ENCODE measurements around the gene SLC8B1. TPM values are rescaled to one million over a fixed set of nuclear protein-coding genes. Genes with fewer than 3 reads are reported as not detected.
A peak's percentile ranks its signal among the peaks of the same experiment; 100 is the strongest.

The SLC8B1 gene
- polyA plus RNA-seq, 2 of the 4 experiments (the other 2 are of a cell fraction): 11.0 to 11.3 TPM

- no peak for TF ChIP-seq ZC3H11A (IDR thresholded peaks at IDR 0.05)
Measured at GRCh38 chr12:113333877-113334785, 778 bp downstream of the SLC8B1 start (continued).

DNA sequence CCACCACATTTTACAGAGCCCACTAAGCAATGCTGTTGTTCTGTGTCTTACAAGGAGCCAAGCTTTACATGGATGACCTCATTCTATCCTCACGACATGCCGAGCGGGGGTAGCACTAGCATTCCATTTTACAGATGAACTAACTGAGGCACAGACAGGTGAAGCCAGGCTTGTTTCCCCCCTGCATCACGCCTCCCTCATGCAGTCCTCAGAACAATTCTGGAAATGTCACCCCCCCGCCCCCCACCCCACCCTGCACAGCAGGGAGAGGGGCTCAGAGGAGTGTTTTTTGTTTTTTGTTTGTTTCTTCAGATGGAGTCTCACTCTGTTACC, 1.5 kb downstream of the SLC8B1 start:
- no peak for FAIRE-seq
- no peak overlapping the region for H3K27ac ChIP-seq
- no peaks in the 10 kb centered on the region for H3K9me3 ChIP-seq
- peaks cover 9% of the 10 kb centered on the region for H3K4me1 ChIP-seq
- ChIA-PET POLR2A (no interaction called here), CTCF (interaction anchor here (0.7 kb wide), 2 partner anchors 92 to 158 kb away, joined by 3 read pairs; no protein-coding TSS in a partner anchor)
- H3K4me2 ChIP-seq: peak overlapping the region; percentile 92; the same call in 2 of the 3 replicates
- no peak overlapping the region for H3K4me3 ChIP-seq
- TF ChIP-seq EHMT2 (IDR thresholded peaks at IDR 0.05; ENCODE audit: low read depth) (no peak), ZNF302 (CRISPR knock-in tag; IDR thresholded peaks at IDR 0.05) (no peak), ZC3H11A (IDR thresholded peaks at IDR 0.05) (no peak), TP53 (CRISPR knock-in tag; IDR thresholded peaks at IDR 0.05) (no peak), HOXA7 (CRISPR knock-in tag; IDR thresholded peaks at IDR 0.05) (no peak), JUN (IDR thresholded peaks at IDR 0.05) (no peak), ESRRA (IDR thresholded peaks at IDR 0.05; ENCODE audit: borderline replicate concordance, low read length) (no peak), NPAS2 (CRISPR knock-in tag; IDR thresholded peaks at IDR 0.05; ENCODE audit: borderline replicate concordance) (no peak), NFE2L2 (conservative IDR thresholded peaks at IDR 0.05; ENCODE audit: low read length) (no peak), FOSB (CRISPR knock-in tag; IDR thresholded peaks at IDR 0.05) (no peak), HDAC2 (IDR thresholded peaks at IDR 0.05) (no peak)
- TF ChIP-seq, protein P1, sequence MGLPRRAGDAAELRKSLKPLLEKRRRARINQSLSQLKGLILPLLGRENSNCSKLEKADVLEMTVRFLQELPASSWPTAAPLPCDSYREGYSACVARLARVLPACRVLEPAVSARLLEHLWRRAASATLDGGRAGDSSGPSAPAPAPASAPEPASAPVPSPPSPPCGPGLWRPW (IDR thresholded peaks at IDR 0.05): no peak
- ATAC-seq: no peak
- WGBS (ENCODE audit: missing lambda C conversion rate): 95% methylated on average over 4 of the region's 5 CpGs
- no peak for DNase-seq (ENCODE audit: low read depth in 1 of 2, low spot score in 1 of 2)

DNA sequence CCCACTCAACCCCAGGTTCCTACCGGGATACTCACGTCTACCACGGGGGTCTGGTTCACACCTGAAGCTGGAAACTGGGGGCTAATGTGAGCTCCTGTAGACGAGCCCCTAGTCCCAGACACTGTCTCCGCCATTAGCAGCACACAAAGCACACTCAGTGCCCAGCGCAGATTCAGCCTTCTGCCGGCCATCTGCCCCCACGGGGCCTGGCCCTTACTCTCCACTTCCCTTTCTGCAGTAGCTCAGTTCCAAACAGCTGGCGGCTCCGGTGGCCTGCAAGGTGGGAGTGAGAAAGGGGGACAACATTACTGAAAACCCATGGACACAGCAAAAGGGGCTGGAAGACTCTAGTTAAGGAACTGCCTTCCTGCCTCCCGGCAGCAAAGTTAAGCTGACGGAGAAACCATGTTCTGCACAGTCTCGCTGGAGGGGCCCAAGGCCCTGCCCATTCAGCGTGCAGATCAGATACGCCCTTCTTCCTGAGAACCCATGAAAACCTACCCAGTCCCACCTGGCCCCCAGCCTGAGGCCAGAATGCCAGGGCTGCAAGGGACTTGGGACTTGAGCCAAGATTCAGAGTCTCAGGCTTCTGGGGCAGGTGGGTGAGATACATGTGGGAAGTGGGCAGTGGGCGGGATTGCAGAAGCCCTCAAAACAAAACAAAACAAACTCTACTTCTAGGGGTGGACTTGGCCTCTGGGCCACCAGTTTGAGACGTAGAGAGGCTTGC, 2.1 kb downstream of the SLC8B1 start:
- ChIA-PET CTCF (interaction anchor here (0.6 to 1.3 kb wide), 5 partner anchors 20 to 135 kb away, joined by 3 to 7 read pairs (median 3); no protein-coding TSS in a partner anchor), POLR2A (no interaction called here)
- peaks cover 9% of the 10 kb centered on the region for H3K4me1 ChIP-seq
- H3K4me3 ChIP-seq: no peak overlapping the region
- no peak for ATAC-seq
- TF ChIP-seq BHLHE40 (IDR thresholded peaks at IDR 0.05; ENCODE audit: low read depth, low read length) (no peak), USF2 (IDR thresholded peaks at IDR 0.05) (no peak), ESRRA (IDR thresholded peaks at IDR 0.05; ENCODE audit: borderline replicate concordance, low read length) (no peak), CTCF (IDR thresholded peaks at IDR 0.05) (no peak), CHD4 (IDR thresholded peaks at IDR 0.05; ENCODE audit: borderline replicate concordance) (no peak), CEBPB (IDR thresholded peaks at IDR 0.05) (no peak), CBX8 (IDR thresholded peaks at IDR 0.05) (no peak), REST (IDR thresholded peaks at IDR 0.05) (no peak), POLR2A (IDR thresholded peaks at IDR 0.05; ENCODE audit: low read length) (no peak), SMC3 (IDR thresholded peaks at IDR 0.05) (no peak), NR3C1 (IDR thresholded peaks at IDR 0.05) (no peak)
- H3K4me2 ChIP-seq: no peak overlapping the region
- H3K9me3 ChIP-seq: no peaks in the 10 kb centered on the region
- no peak for FAIRE-seq
- H3K27ac ChIP-seq: no peak overlapping the region
- WGBS (ENCODE audit: missing lambda C conversion rate): 92% methylated on average over 17 of the region's 17 CpGs
- no peak for DNase-seq (ENCODE audit: low read depth in 1 of 2, low spot score in 1 of 2)
